DND-41 (cell line): ENCODE measurements around the gene KSR1.

Experiments used
- EZH2 ChIP-seq: IDR thresholded peaks from 3 replicates; pipeline ENCODE4 v1.6.1; 2012; ENCODE audit warnings: borderline replicate concordance, low read depth, mild to moderate bottlenecking, moderate library complexity, low read length, inconsistent platforms; ENCODE audit not compliant: severe bottlenecking
- TF ChIP-seq, protein P1 (sequence below): IDR thresholded peaks from 2 replicates; pipeline ENCODE4 v1.5.1; 2012; ENCODE audit warnings: borderline replicate concordance, low read length, moderate library complexity, mild to moderate bottlenecking; ENCODE audit not compliant: poor library complexity, severe bottlenecking; ENCODE audit errors: extremely low read depth

- TF ChIP-seq, protein P1, sequence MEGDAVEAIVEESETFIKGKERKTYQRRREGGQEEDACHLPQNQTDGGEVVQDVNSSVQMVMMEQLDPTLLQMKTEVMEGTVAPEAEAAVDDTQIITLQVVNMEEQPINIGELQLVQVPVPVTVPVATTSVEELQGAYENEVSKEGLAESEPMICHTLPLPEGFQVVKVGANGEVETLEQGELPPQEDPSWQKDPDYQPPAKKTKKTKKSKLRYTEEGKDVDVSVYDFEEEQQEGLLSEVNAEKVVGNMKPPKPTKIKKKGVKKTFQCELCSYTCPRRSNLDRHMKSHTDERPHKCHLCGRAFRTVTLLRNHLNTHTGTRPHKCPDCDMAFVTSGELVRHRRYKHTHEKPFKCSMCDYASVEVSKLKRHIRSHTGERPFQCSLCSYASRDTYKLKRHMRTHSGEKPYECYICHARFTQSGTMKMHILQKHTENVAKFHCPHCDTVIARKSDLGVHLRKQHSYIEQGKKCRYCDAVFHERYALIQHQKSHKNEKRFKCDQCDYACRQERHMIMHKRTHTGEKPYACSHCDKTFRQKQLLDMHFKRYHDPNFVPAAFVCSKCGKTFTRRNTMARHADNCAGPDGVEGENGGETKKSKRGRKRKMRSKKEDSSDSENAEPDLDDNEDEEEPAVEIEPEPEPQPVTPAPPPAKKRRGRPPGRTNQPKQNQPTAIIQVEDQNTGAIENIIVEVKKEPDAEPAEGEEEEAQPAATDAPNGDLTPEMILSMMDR = no peak
- TF ChIP-seq EZH2 = no peak
Measured at GRCh38 chr17:27532269-27533263, 76.3 kb downstream of the KSR1 start.
